Measurements from ENCODE around the gene CCDC188.

DNA sequence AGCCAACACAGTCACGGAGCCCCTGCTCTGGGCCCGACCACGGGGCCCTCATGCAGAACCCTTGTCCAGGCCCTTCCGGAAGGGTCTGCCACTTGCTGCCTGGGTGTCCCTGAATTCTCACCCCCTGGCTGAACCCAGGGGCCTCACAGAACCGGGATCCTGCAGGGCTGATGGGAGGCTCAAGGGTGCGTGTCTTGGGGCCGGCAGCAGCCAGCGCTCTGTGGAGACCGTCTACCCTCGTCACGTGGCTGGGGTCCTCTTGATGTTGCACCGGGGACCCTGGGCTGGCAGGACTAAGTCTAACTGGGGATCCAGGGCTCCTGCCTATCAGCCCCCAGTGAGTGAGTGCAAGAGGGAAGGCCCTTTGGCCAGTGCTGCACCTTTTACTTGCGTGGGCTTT is 19.3 kb upstream of the CCDC188 start:
- TF ChIP-seq CTCF (IDR thresholded peaks at IDR 0.05) (no peak), POLR2A (IDR thresholded peaks at IDR 0.05) (no peak)
